ENCODE measurements around the gene PRM1.

PRM1 gene

GRCh38 chr16:11273721-11274324 is 7.3 kb downstream of the PRM1 start:
- DNase-seq (ENCODE audit: low read depth), result no peak

GRCh38 chr16:11272921-11273720 is 8.0 kb downstream of the PRM1 start, which contains the start of gene PRM3:
TSS of gene PRM3 (minus strand) at chr16:11273629. CDS start at chr16:11273595, 34 bp downstream.
- DNase-seq (ENCODE audit: low read depth), result no peak

GRCh38 chr16:11272484-11272883 is 8.6 kb downstream of the PRM1 start:
- DNase-seq (ENCODE audit: low read depth), result no peak

GRCh38 chr16:11271610-11272009 is 9.5 kb downstream of the PRM1 start:
- DNase-seq (ENCODE audit: low read depth), result no peak

GRCh38 chr16:11270602-11271162 is 10.4 kb downstream of the PRM1 start:
- DNase-seq (ENCODE audit: low read depth), result no peak

- DNase-seq (ENCODE audit: low read depth), result no peak
Observed at GRCh38 chr16:11268921-11269375, 12.2 kb downstream of the PRM1 start, which contains the start of gene TNP2. TSS of gene TNP2 (minus strand) at chr16:11269325. CDS start at chr16:11269262, 63 bp downstream.

GRCh38 chr16:11265124-11265523 is 16.0 kb downstream of the PRM1 start:
- DNase-seq (ENCODE audit: low read depth), result no peak

- no peak for DNase-seq (ENCODE audit: low read depth)
Observed at GRCh38 chr16:11264155-11264832, 16.8 kb downstream of the PRM1 start.

GRCh38 chr16:11263737-11264136 is 17.4 kb downstream of the PRM1 start:
- no peak for DNase-seq (ENCODE audit: low read depth)

- DNase-seq (ENCODE audit: low read depth), result no peak
Observed at GRCh38 chr16:11262915-11263314, 18.2 kb downstream of the PRM1 start.

GRCh38 chr16:11260596-11260966 is 20.5 kb downstream of the PRM1 start:
- no peak for DNase-seq (ENCODE audit: low read depth)

GRCh38 chr16:11259655-11260595 is 21.2 kb downstream of the PRM1 start:
- DNase-seq (ENCODE audit: low read depth), result no peak

- no peak for DNase-seq (ENCODE audit: low read depth)
Observed at GRCh38 chr16:11258553-11259492, 22.3 kb downstream of the PRM1 start.

- DNase-seq (ENCODE audit: low read depth), result peak; percentile 48
Observed at GRCh38 chr16:11257131-11257938, 23.8 kb downstream of the PRM1 start.

- peak; percentile 52 for DNase-seq (ENCODE audit: low read depth)
Observed at GRCh38 chr16:11256661-11257130, 24.4 kb downstream of the PRM1 start.

- DNase-seq (ENCODE audit: low read depth), result peak; percentile 86
Observed at GRCh38 chr16:11255737-11256660, 25.1 kb downstream of the PRM1 start, which contains the start of gene SOCS1. TSS of gene SOCS1 (minus strand) at chr16:11256204. CDS start at chr16:11255478, 726 bp downstream.

GRCh38 chr16:11254913-11255736 is 26.0 kb downstream of the PRM1 start:
- peak; percentile 40 for DNase-seq (ENCODE audit: low read depth)
